GM23338 (cell line): Measurements from ENCODE around the gene IGF1. TPM values are rescaled to one million over a fixed set of nuclear protein-coding genes. Genes with fewer than 3 reads are reported as not detected.

Source experiments
- ATAC-seq: fragments of 200-7000 bp; cut with Tn5 transposase; 3 replicates; pipeline ENCODE4 v1.9.1; 2020
- DNase-seq: peaks from one replicate; pipeline ENCODE4 v3.0.0-alpha.2; 2015; ENCODE audit warnings: low spot score
- H2AFZ ChIP-seq: fragments of 200-600 bp; sonication (generic); 2 replicates; pipeline ENCODE4 v1.8.0; 2016; ENCODE audit warnings: antibody characterized with exemption, mild to moderate bottlenecking, moderate library complexity
- H3F3A ChIP-seq: fragments of 200-600 bp; sonication (generic); replicated peaks from 2 replicates; pipeline ENCODE4 v1.8.0; 2017; ENCODE audit warnings: antibody characterized with exemption, mixed run types, low read depth
- H3K27ac ChIP-seq: fragments of 200-600 bp; sonication (generic); 2 replicates; pipeline ENCODE4 v1.6.1; 2016; ENCODE audit warnings: low read depth
- H3K27me3 ChIP-seq: fragments of 200-600 bp; sonication (generic); 2 replicates; pipeline ENCODE4 v1.8.0; 2016; ENCODE audit warnings: mild to moderate bottlenecking, mixed run types, moderate library complexity; ENCODE audit not compliant: insufficient read depth
- H3K36me3 ChIP-seq: fragments of 200-600 bp; sonication (generic); 2 replicates; pipeline ENCODE4 v1.8.0; 2016; ENCODE audit warnings: mild to moderate bottlenecking; ENCODE audit not compliant: insufficient read depth
- H3K4me1 ChIP-seq: fragments of 200-600 bp; sonication (generic); 2 replicates; pipeline ENCODE4 v1.8.0; 2016; ENCODE audit warnings: mild to moderate bottlenecking, moderate library complexity; ENCODE audit not compliant: insufficient read depth
- H3K4me2 ChIP-seq: fragments of 200-600 bp; sonication (generic); 2 replicates; pipeline ENCODE4 v1.7.1; 2017; ENCODE audit warnings: mixed run types
- H3K4me3 ChIP-seq: fragments of 200-600 bp; sonication (generic); 2 replicates; pipeline ENCODE4 v1.6.1; 2016; ENCODE audit warnings: mixed run types
- H3K79me2 ChIP-seq: fragments of 200-600 bp; sonication (generic); replicated peaks from 2 replicates; pipeline ENCODE4 v1.8.0; 2017; ENCODE audit warnings: mild to moderate bottlenecking; ENCODE audit not compliant: insufficient read depth
- H3K9me2 ChIP-seq: fragments of 200-600 bp; sonication (generic); 2 replicates; pipeline ENCODE4 v1.8.0; 2017; ENCODE audit not compliant: insufficient read depth
- H4K20me1 ChIP-seq: fragments of 200-600 bp; sonication (generic); replicated peaks from 2 replicates; pipeline ENCODE4 v1.8.0; 2017; ENCODE audit warnings: mild to moderate bottlenecking; ENCODE audit not compliant: insufficient read depth
- H3K27ac Mint-ChIP-seq: 2 replicates; pipeline ENCODE4 v1.8.0; 2020; ENCODE audit warnings: inconsistent platforms, mild to moderate bottlenecking, moderate library complexity, mixed read lengths
- H3K27me3 Mint-ChIP-seq: 3 replicates; pipeline ENCODE4 v1.8.0; 2022; ENCODE audit warnings: low read depth, mild to moderate bottlenecking, moderate library complexity, mixed read lengths, inconsistent platforms; ENCODE audit not compliant: insufficient read depth, poor library complexity
- H3K36me3 Mint-ChIP-seq: 3 replicates; pipeline ENCODE4 v1.8.0; 2021; ENCODE audit warnings: low read depth, mild to moderate bottlenecking, inconsistent platforms, moderate library complexity, mixed read lengths
- H3K4me1 Mint-ChIP-seq: 3 replicates; pipeline ENCODE4 v1.8.0; 2020; ENCODE audit warnings: mild to moderate bottlenecking, inconsistent platforms, mixed read lengths
- H3K4me3 Mint-ChIP-seq: 3 replicates; pipeline ENCODE4 v1.8.0; 2021; ENCODE audit warnings: moderate library complexity, mild to moderate bottlenecking, inconsistent platforms, mixed read lengths
- H3K9me3 Mint-ChIP-seq: 3 replicates; pipeline ENCODE4 v1.8.0; 2020; ENCODE audit warnings: moderate library complexity, mild to moderate bottlenecking, inconsistent platforms, mixed read lengths
- CREB1 ChIP-seq: fragments of 250-450 bp; sonication (Bioruptor Pico); IDR thresholded peaks from 2 replicates; pipeline ENCODE4 v1.5.0; 2020; ENCODE audit warnings: low read depth, mild to moderate bottlenecking, moderate library complexity
- ETS1 ChIP-seq: IDR thresholded peaks from 2 replicates; pipeline ENCODE4 v1.6.1; 2016; ENCODE audit warnings: antibody characterized with exemption
- EZH2phosphoT487 ChIP-seq: fragments of 200-600 bp; sonication (generic); IDR thresholded peaks from one replicate; pipeline ENCODE4 v1.8.1; 2018; ENCODE audit warnings: antibody characterized with exemption; ENCODE audit not compliant: unreplicated experiment
- JUNB ChIP-seq: IDR thresholded peaks from one replicate; pipeline ENCODE4 v1.6.1; 2016; ENCODE audit warnings: antibody characterized with exemption; ENCODE audit not compliant: unreplicated experiment
- NANOG ChIP-seq: IDR thresholded peaks from 2 replicates; pipeline ENCODE4 v1.6.1; 2016; ENCODE audit warnings: antibody characterized with exemption, borderline replicate concordance
- POLR2AphosphoS5 ChIP-seq: IDR thresholded peaks from 2 replicates; pipeline ENCODE4 v1.6.1; 2016; ENCODE audit warnings: antibody characterized with exemption, low read depth
- STAT1 ChIP-seq: IDR thresholded peaks from one replicate; pipeline ENCODE4 v1.6.1; 2016; ENCODE audit warnings: antibody characterized with exemption; ENCODE audit not compliant: unreplicated experiment
- ZNF114 ChIP-seq: fragments of 250-450 bp; sonication (Bioruptor Pico); IDR thresholded peaks from 2 replicates; pipeline ENCODE4 v1.5.0; 2020; ENCODE audit warnings: mild to moderate bottlenecking, moderate library complexity
- ZNF462 ChIP-seq: fragments of 250-450 bp; sonication (Bioruptor Pico); IDR thresholded peaks from 2 replicates; pipeline ENCODE4 v1.5.0; 2020; ENCODE audit warnings: mild to moderate bottlenecking, moderate library complexity
- polyA plus RNA-seq: library from polyadenylated mRNA; unstranded; fragments of >200 nt; fragmentation: Nextera tagmentation; extraction: Ambion mirVana; gene quantifications from 2 replicates; pipeline ENCODE4 v1.2.1, GENCODE V29; 2016
- total RNA-seq: library from RNA; depleted of rRNA; stranded (reverse); fragments of >200 nt; shearing (Covaris generic); gene quantifications from 2 replicates; pipeline ENCODE4 v1.2.3, GENCODE V29; 2014
- TF ChIP-seq, protein P1 (sequence below), 2 experiments: fragments of 200-600 bp in 1 of 2; sonication (generic) in 1 of 2; conservative IDR thresholded peaks; 2 replicates each; pipeline versions ENCODE4 v1.5.1 to v1.6.1; 2016 to 2017; ENCODE audit warnings: antibody characterized with exemption in 2 of 2, low read depth in 2 of 2, mild to moderate bottlenecking in 2 of 2, moderate library complexity in 1 of 2
- TF ChIP-seq, protein P2 (sequence below): IDR thresholded peaks from one replicate; pipeline ENCODE4 v1.6.1; 2018; ENCODE audit warnings: antibody characterized with exemption; ENCODE audit not compliant: unreplicated experiment

Gene IGF1
- total and polyA plus RNA-seq, 2 experiments from 2014 or later = 0.29 TPM; not detected in 1

DNA sequence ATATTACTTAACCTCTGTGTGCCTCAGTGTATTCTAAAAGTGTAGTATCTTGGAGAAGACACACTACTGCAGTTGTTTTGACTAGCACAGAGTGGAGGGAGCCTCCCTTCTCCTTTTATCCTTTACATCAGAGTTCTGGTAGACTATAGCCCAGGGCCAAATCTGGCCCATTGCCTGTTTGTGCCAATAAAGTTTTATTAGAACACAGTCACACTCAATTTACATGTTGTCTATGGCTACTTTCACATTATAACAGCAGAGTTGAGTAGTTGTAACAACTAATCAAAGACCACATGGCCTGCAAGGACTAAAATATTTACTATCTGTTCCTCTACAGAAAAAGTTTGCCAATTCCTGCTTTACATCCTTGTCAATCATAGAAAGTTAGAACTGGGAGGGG, 27.7 kb upstream of the IGF1 start (continued):
- TF ChIP-seq EZH2phosphoT487 = no peak
- TF ChIP-seq, protein P1, sequence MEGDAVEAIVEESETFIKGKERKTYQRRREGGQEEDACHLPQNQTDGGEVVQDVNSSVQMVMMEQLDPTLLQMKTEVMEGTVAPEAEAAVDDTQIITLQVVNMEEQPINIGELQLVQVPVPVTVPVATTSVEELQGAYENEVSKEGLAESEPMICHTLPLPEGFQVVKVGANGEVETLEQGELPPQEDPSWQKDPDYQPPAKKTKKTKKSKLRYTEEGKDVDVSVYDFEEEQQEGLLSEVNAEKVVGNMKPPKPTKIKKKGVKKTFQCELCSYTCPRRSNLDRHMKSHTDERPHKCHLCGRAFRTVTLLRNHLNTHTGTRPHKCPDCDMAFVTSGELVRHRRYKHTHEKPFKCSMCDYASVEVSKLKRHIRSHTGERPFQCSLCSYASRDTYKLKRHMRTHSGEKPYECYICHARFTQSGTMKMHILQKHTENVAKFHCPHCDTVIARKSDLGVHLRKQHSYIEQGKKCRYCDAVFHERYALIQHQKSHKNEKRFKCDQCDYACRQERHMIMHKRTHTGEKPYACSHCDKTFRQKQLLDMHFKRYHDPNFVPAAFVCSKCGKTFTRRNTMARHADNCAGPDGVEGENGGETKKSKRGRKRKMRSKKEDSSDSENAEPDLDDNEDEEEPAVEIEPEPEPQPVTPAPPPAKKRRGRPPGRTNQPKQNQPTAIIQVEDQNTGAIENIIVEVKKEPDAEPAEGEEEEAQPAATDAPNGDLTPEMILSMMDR (conservative IDR thresholded peaks at IDR 0.05; ENCODE audit: low read depth in 2 of 2) = no peak
- TF ChIP-seq, protein P2, sequence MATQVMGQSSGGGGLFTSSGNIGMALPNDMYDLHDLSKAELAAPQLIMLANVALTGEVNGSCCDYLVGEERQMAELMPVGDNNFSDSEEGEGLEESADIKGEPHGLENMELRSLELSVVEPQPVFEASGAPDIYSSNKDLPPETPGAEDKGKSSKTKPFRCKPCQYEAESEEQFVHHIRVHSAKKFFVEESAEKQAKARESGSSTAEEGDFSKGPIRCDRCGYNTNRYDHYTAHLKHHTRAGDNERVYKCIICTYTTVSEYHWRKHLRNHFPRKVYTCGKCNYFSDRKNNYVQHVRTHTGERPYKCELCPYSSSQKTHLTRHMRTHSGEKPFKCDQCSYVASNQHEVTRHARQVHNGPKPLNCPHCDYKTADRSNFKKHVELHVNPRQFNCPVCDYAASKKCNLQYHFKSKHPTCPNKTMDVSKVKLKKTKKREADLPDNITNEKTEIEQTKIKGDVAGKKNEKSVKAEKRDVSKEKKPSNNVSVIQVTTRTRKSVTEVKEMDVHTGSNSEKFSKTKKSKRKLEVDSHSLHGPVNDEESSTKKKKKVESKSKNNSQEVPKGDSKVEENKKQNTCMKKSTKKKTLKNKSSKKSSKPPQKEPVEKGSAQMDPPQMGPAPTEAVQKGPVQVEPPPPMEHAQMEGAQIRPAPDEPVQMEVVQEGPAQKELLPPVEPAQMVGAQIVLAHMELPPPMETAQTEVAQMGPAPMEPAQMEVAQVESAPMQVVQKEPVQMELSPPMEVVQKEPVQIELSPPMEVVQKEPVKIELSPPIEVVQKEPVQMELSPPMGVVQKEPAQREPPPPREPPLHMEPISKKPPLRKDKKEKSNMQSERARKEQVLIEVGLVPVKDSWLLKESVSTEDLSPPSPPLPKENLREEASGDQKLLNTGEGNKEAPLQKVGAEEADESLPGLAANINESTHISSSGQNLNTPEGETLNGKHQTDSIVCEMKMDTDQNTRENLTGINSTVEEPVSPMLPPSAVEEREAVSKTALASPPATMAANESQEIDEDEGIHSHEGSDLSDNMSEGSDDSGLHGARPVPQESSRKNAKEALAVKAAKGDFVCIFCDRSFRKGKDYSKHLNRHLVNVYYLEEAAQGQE = no peak

DNA sequence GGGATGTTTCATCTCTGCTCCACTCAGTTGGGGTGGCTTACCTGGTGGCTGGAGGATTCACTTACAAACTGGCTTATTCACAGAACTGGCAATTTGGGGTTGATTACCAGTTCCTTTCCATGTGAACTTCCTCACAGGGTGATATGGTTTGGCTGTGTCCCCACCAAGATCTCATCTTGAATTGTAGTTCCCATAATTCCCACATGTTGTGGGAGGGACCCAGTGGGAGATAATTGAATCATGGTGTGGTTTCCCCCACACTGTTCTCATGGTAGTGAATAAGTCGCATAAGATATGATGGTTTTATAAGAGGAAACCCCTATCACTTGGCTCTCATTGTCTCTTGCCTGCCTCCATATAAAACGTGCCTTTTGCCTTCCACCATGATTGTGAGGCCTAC, 26.9 kb upstream of the IGF1 start:
- Histone ChIP-seq H3K27me3 (no peaks in the 10 kb centered on the region), H2AFZ (no peak overlapping the region), H4K20me1 (no peaks in the 10 kb centered on the region), H3K4me3 (no peak overlapping the region), H3K9me2 (peaks cover 8% of the 10 kb centered on the region; the same call in 1 of the 2 replicates), H3K4me2 (no peak overlapping the region), H3F3A (no peaks in the 10 kb centered on the region), H3K27ac (no peak overlapping the region), H3K79me2 (no peaks in the 10 kb centered on the region), H3K36me3 (no peaks in the 10 kb centered on the region), H3K4me1 (no peaks in the 10 kb centered on the region)
- Mint-ChIP-seq H3K27ac (no peak overlapping the region), H3K36me3 (no peaks in the 10 kb centered on the region), H3K27me3 (peaks cover 2% of the 10 kb centered on the region), H3K9me3 (no peaks in the 10 kb centered on the region; the same call in 1 of the 3 replicates), H3K4me3 (no peak overlapping the region), H3K4me1 (peaks cover 12% of the 10 kb centered on the region)
- DNase-seq = no peak
- no peak for ATAC-seq
- TF ChIP-seq, protein P1 (conservative IDR thresholded peaks at IDR 0.05; ENCODE audit: low read depth in 2 of 2) = no peak
- TF ChIP-seq ETS1 (no peak), JUNB (no peak), ZNF462 (no peak), CREB1 (no peak), STAT1 (no peak), ZNF114 (CRISPR knock-in tag) (no peak), NANOG (no peak), POLR2AphosphoS5 (no peak)
